ENCODE measurements around the gene PRELID3B.
"Not testable (repeated sequence)": the region's sequence is repeated elsewhere in the genome, so short reads cannot be mapped to it uniquely, and the experiment has no call there.

The PRELID3B gene

GRCh38 chr20:59025086-59025485 lies 17.5 kb downstream of the PRELID3B start:
- DNase-seq = no peak

GRCh38 chr20:59024111-59024530 lies 18.5 kb downstream of the PRELID3B start:
- no peak for DNase-seq

- DNase-seq = no peak
These were observed 19.0 kb downstream of the PRELID3B start for GRCh38 chr20:59023616-59024015.

GRCh38 chr20:59022754-59023153 lies 19.8 kb downstream of the PRELID3B start:
- DNase-seq = no peak

GRCh38 chr20:59020938-59021551 lies 21.5 kb downstream of the PRELID3B start:
- no peak for DNase-seq

GRCh38 chr20:59019217-59019616 lies 23.4 kb downstream of the PRELID3B start, which contains the start of gene TUBB1:
TSS of gene TUBB1 (plus strand) at chr20:59019429. CDS start at chr20:59019523, 94 bp downstream.
- DNase-seq = no peak

GRCh38 chr20:59018817-59019216 lies 23.8 kb downstream of the PRELID3B start:
- no peak for DNase-seq

GRCh38 chr20:59017493-59018231 lies 24.9 kb downstream of the PRELID3B start:
- no peak for DNase-seq

GRCh38 chr20:59016795-59017492 lies 25.6 kb downstream of the PRELID3B start:
- no peak for DNase-seq

GRCh38 chr20:59015812-59016711 lies 26.5 kb downstream of the PRELID3B start:
- DNase-seq = no peak

GRCh38 chr20:59015411-59015810 lies 27.2 kb downstream of the PRELID3B start:
- no peak for DNase-seq

GRCh38 chr20:59014680-59015389 lies 27.8 kb downstream of the PRELID3B start:
- no peak for DNase-seq

GRCh38 chr20:59013959-59014608 lies 28.5 kb downstream of the PRELID3B start:
- no peak for DNase-seq

- no peak for DNase-seq
These were observed 29.3 kb downstream of the PRELID3B start for GRCh38 chr20:59013031-59013951.

- not testable (repeated sequence) for DNase-seq
These were observed 30.8 kb downstream of the PRELID3B start for GRCh38 chr20:59011874-59012157.

- DNase-seq = no peak
These were observed 31.4 kb downstream of the PRELID3B start for GRCh38 chr20:59010995-59011873.

- DNase-seq = no peak
These were observed 32.1 kb downstream of the PRELID3B start for GRCh38 chr20:59010321-59010994.

GRCh38 chr20:59008715-59009336 lies 33.8 kb downstream of the PRELID3B start:
- no peak for DNase-seq
